GM19452 (cell line): ENCODE data around the gene CUL2.
"Not testable (repeated sequence)": the region's sequence is repeated elsewhere in the genome, so short reads cannot be mapped to it uniquely, and the experiment has no call there.

Experiments used
- ATAC-seq: cut with Tn5 transposase; IDR thresholded peaks from one replicate; pipeline ENCODE4 v1.9.1; 2021; ENCODE audit not compliant: unreplicated experiment

The CUL2 gene

GRCh38 chr10:34985146-34985545, 105.0 kb downstream of the CUL2 start:
- no peak for ATAC-seq

- no peak for ATAC-seq
These were observed 108.3 kb downstream of the CUL2 start for GRCh38 chr10:34981844-34982243.

- no peak for ATAC-seq
These were observed 110.2 kb downstream of the CUL2 start for GRCh38 chr10:34979938-34980337.

- no peak for ATAC-seq
These were observed 112.1 kb downstream of the CUL2 start for GRCh38 chr10:34978080-34978479.

GRCh38 chr10:34976380-34976910, 113.7 kb downstream of the CUL2 start:
- ATAC-seq = not testable (repeated sequence)

- not testable (repeated sequence) for ATAC-seq
These were observed 115.6 kb downstream of the CUL2 start for GRCh38 chr10:34974364-34975065.

- ATAC-seq = not testable (repeated sequence)
These were observed 116.4 kb downstream of the CUL2 start for GRCh38 chr10:34973757-34974156.

- not testable (repeated sequence) for ATAC-seq
These were observed 117.0 kb downstream of the CUL2 start for GRCh38 chr10:34973121-34973520.

GRCh38 chr10:34972591-34972990, 117.5 kb downstream of the CUL2 start:
- not testable (repeated sequence) for ATAC-seq

GRCh38 chr10:34971606-34972334, 118.4 kb downstream of the CUL2 start:
- not testable (repeated sequence) for ATAC-seq

GRCh38 chr10:34969171-34969570, 121.0 kb downstream of the CUL2 start:
- ATAC-seq = no peak

GRCh38 chr10:34967335-34967880, 122.7 kb downstream of the CUL2 start:
- no peak for ATAC-seq

GRCh38 chr10:34966451-34966850, 123.7 kb downstream of the CUL2 start:
- ATAC-seq = no peak

- ATAC-seq = no peak
These were observed 124.1 kb downstream of the CUL2 start for GRCh38 chr10:34966040-34966439.

- ATAC-seq = no peak
These were observed 125.9 kb downstream of the CUL2 start for GRCh38 chr10:34964166-34964800.

- ATAC-seq = no peak
These were observed 127.3 kb downstream of the CUL2 start for GRCh38 chr10:34962866-34963265.

- no peak for ATAC-seq
These were observed 129.2 kb downstream of the CUL2 start for GRCh38 chr10:34960983-34961382.

GRCh38 chr10:34959786-34960185, 130.4 kb downstream of the CUL2 start:
- no peak for ATAC-seq

GRCh38 chr10:34959321-34959720, 130.8 kb downstream of the CUL2 start:
- ATAC-seq = no peak
